MM.1S (cell line): ENCODE measurements around the gene METTL25B.

Source experiments
- CTCF ChIP-seq: fragments of 300-600 bp; sonication (generic); IDR thresholded peaks from 2 replicates; pipeline ENCODE4 v1.5.1; 2016; ENCODE audit warnings: antibody characterized with exemption, low read length, mixed read lengths
- EZH2 ChIP-seq: fragments of 300-600 bp; sonication (generic); optimal IDR thresholded peaks from 2 replicates; pipeline ENCODE3; 2017; ENCODE audit warnings: low read depth, mild to moderate bottlenecking, antibody characterized with exemption, low read length, mixed read lengths
- EZH2phosphoT487 ChIP-seq: fragments of 300-600 bp; sonication (generic); IDR thresholded peaks from 2 replicates; pipeline ENCODE4 v1.6.1; 2018; ENCODE audit warnings: antibody characterized with exemption, low read length

DNA sequence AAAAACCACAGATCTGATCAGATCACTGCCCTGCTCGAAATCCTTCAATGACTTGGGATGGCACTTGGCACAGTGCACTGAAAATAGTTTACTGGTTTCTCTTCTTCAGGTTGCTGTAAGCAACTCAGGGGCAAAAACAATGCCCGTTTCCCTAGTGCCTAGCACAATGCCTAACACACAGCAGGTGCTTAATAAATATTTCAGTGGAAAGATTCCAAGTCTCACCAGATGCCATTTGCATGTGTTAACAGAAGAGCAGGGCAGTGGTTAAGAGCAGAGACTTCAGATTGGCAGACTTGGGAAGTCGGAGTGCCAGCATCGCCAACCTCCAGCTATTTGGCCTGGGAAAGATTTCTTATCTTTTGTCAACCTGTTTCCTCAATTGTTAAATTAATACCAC is 10.9 kb upstream of the METTL25B start:
- TF ChIP-seq CTCF (no peak), EZH2phosphoT487 (no peak), EZH2 (no peak)
